Stimulated activated CD4-positive, alpha-beta T cell treated with anti-CD3 and anti-CD28 coated beads, Interleukin-2, amount 100 ng/mL, for 4 hours (primary cell): ENCODE results near the gene TEX14.
"Not testable (repeated sequence)": the region's sequence is repeated elsewhere in the genome, so short reads cannot be mapped to it uniquely, and the experiment has no call there.

ENCODE experiments used
- DNase-seq: peaks from one replicate; pipeline ENCODE4 v3.0.0-alpha.2; 2020; ENCODE audit warnings: low read depth

TEX14 gene

DNA sequence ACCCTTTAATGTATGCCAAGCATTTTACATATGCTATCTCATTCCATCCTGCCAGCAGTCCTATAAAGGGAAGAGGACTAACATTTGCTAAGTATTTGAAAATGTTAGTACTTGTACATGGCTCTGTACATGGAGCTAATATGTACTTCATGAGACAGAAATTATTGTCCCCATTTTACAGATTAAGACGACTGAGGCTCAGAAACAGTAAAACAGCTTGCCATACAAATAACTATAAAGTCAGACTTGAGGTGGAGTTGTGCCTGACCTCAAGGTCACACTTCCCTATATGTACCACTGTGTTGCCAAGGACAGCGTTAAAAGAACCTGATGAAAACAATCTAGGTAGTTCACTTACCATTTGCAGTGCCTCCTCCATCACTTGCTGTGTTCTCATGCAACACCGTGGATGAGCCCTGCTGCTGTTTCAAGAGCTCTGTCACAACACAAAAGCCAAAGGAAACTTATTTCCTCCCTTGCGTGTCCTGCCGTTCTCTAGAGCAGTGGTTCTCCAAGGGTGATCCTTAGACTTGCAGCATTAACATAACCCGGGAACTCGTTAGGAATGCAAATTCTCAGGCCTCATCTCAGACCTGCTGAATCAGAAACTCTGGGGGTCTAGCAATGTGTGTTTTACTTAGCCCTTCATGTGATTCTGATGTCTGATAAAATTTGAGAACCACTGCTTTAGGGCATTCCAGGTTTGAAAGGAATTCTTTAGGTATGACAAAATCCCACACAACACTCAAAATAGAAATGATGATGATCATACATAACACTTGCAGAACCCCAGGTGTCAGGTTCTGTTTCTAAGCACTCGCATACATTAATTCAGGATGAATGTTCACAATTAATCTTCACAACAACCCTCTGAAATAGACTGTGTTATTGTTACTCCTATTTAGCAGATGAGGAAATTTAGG is 126.2 kb downstream of the TEX14 start:
- no peak for DNase-seq

DNA sequence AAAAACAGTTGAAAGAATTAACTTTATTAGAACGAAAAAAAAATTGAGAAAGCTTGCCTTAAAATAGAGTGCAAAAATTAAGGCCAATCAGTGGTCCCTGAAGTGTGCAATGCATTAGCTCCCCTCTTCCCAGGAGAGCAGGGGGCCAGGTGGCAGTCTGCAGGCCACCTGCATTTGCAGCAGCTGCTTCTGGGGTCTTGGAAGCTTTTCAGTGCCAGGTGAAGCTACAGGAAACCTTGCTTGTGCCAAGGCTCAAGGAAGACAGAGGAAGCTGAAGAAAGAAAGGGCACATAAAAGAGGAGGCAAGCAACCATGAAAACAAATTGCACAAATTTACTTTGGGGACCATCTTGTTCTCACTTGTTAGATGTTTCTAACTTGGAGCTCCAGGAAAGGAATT is 126.9 kb downstream of the TEX14 start:
- DNase-seq = no peak

DNA sequence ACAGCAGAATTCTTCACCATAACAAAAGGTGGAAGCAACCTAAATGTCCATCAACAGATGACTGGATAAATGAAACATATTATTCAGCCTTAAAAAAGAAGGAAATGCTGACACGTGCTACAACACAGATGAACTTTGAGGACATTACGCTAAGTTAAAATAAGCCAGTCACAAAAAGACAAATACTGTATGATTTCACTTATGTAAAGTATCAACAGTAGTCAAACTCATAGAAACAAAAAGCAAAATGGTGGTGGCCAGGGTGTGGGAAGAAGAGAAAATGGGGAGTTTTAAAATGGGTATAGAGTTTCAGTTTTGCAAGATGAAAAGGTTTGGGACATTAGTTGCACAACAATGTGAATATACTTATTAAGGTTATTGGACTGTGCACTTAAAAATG is 127.6 kb downstream of the TEX14 start:
- no peak for DNase-seq

DNA sequence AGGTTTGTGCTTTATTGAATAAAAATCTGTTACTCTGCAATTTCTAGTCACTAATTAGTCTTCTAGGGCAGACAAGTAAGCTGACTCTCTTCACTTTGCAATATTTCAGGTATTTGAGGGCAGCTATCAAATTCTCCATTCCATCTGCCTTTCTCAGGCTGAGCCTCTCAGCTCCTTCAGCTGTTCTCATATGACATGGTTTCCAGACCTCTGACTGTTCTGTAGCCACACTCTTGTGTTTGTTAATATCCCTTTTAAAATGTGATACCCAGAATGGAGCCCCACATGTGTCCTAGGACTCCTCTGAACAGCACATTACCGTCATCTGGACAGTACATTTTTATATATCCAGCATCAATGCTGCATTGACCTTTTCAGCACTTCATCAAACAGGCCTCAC is 131.3 kb downstream of the TEX14 start:
- DNase-seq = no peak

DNA sequence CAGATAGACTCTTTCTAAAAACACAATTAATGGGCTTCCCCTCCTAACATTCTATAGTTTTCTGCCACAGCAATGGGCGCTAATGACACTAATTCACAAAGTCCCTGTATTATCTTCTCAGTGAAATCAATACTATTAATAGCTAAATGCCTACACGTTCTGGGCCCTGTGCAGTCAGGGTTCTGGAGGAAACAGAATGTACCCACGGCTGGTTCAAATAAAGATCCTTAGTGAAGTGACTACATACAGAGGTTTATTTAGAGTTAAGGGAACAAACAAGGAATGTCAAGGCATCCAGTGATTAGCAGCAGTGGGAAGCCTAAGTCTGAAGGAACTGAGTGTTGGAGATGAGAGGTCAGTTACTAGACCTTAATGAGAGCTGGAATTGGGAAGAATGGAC is 133.9 kb downstream of the TEX14 start:
- no peak for DNase-seq

DNA sequence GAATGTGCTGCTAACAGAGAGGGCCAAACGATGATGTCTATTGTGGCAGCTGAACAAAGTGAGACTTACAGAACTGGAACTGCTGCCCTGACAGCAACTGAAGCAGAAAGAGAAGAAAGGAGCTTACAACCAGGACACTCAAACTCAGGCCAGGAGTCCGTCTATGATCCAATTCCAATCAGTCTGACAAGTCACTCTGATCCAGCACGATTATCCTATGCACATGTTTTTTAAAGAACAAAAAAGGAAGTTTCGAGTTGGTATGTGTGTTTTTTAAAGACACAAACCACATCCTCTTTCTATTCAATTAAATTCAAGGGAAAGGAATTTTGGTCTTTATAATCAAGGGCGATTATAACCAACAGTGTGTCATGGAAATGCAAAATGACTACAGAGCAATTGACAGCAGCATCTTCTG is 135.0 kb downstream of the TEX14 start:
- DNase-seq = no peak

DNA sequence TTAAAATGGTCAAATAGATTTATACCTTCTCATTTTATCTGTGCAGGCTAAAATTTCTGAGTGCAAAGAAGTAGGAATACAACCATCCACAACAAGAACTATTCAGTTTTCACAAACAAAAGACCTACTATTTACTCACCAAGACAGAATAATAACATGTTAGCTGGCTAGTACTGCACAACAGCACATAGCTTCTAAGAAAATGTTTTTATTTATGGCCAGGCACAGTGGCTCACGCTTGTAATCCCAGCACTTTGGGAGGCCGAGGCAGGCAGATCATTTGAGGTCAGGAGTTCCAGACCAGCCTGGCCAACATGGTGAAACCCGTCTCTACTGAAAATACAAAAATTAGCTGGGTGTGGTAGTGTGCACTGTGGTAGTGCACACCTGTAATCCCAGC is 136.7 kb downstream of the TEX14 start:
- not testable (repeated sequence) for DNase-seq

DNA sequence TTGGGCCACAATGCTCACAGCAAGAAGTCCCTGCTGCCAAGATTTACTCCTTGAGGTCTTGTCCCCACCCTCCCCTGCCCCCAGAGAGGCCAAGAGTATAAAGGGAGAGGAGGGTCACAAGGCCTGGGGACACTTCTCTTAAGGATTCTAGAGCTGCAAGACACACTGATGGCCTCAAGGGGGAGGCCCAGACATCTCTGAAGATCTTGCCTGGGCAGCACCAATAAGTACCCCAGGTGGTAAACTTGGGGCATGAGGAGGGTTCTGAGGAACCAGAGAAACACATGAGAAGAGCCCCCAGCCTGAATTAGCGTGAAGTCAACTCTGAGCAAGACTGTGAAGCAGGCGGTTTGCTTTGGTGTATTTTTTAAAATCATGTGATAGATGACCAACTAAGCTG is 150.6 kb downstream of the TEX14 start:
- no peak for DNase-seq

DNA sequence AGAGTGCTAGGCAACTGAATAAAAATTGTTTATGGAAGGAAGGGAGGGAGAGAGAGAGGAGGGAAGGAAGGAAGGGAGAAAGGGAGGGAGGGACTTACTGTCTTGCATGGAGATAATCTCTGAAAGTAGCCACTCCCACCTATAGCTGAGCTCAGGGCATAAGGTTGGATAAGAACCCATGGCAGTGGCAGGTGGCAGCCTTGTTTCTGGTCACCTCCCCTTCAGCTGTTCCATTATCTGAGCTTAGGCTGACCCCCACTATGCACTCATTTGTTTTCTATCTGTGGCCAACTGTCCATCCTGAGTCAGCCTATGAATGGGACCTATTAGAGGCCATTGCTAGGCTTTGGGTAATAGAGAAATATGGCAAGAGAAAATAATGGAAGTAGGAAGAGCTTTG is 152.1 kb downstream of the TEX14 start:
- no peak for DNase-seq

DNA sequence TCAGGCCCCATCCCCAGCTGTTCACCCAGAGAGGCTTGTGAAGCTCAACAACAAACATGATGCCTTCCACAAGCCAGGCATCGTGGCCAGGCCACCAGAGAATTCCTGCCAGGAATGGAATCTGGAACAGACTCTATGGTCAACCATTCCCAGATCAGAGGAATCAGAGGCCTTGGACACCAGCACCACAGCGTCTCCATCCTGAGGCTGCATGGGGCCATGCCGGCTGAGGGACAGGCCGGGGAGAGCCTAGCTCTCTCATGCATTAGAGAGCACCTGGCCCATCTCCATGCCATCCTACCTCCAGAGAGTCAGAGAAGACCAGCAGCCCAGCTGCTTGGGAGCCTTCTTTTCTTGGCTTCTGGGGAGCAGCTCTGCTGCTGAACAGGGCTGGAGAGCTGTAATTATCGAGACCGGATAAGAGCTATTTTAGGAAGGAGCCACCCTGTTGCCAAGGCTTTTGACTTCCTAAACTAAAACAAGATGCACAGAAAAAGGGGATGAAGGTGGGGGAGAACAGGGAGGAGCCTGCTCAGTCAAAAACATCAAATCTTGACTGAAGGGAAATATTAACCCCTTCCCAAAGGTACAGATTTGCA is 152.9 kb downstream of the TEX14 start:
- DNase-seq = no peak

DNA sequence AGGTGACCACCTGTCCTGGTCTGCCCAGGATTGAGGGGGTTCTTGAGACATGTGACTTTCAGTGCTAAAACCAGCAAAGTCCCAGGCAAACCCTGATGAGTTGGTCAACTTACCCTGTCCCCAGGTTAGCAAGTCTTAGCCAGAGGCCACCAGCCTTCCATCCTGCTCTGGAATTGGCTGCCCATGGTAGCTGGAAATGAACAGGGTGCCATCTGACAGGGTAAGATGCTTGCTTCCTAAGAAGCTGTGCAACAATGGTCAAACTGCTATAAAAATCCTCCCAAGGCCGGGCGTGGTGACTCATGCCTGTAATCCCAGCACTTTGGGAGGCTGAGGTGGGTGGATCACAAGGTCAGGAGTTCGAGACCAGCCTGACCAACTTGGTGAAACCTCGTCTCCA is 154.6 kb downstream of the TEX14 start:
- DNase-seq = no peak

DNA sequence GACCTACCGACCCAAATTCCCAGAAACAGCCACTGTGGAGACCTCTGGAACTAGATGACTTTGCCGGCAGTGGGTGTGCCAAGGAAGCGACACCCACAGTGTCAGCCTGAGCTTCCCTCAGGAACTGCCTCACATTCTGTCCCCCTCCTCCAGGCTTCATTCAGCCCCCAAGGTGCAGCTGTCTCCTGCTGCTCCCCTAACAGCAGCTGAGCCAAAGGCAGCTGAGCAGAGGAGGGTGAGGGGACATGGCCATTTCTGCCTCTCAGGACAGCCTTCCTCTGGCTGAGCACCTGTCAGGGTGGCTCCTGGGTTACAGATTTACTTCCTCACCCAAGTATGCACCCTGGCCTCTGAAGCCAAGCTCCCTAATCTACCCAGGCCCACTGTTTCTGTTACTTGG is 155.3 kb downstream of the TEX14 start:
- DNase-seq = no peak

DNA sequence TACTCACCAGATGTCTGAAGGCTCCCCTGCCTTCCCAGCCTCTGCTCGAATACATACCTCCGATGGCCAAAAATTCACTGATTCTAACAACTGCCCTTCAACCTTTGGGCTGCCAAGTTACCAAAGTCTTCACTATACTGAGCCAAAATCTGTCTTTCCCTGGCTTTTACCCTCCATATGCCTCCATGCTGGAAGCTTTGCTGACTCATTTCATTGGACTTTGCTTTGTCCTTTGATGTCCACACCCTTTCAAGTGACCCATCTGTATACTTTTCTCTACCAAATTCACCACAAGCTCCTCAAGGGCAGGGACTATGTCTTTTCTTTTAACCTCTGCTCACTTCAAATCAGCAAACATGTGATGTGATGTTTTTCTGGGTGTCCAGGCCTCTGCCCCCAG is 156.4 kb downstream of the TEX14 start:
- no peak for DNase-seq

DNA sequence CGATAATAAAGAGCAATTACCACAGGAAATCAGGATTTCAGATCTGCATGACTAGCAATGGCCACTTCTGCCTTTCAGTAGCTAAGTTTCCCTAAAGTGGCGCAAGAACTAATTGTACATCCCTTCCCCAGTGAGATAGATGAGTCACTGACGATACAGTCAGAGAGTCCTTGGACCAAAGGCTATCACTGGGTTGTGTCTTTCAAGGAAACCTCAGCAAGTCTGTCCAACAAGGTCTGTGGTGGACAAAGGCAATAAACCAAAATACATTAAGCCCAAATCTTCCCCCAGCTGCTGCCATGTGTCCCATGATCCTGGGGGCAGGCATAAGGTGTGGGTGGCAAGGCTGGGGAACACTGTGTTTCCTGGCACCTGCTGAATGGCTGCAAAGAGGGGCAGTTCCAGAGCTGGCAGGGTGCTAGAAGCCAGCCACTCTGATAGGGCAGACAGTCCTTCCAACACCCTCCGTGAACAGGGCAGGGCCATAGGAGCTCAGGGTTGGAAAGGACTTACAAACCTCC is 156.9 kb downstream of the TEX14 start:
- DNase-seq = no peak

DNA sequence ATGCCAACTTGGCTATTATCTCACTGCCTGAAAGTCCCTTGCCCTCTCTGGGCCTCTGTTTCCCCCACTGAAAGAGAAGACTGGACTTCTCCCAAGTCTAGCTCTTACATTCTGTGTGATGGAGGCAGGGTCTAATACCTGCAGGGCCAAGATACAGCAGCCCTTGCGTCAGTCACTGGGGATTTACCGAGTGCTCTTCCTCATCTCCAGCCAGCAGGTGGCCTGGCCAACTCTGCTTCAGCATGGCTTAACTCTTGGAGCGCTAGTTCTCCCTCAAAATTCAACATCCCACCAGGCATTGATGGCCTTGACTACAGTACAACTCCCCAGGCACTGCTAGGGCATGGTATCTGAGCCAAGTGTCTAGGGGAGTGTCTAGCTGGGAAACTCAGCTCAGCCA is 157.5 kb downstream of the TEX14 start:
- DNase-seq = no peak

DNA sequence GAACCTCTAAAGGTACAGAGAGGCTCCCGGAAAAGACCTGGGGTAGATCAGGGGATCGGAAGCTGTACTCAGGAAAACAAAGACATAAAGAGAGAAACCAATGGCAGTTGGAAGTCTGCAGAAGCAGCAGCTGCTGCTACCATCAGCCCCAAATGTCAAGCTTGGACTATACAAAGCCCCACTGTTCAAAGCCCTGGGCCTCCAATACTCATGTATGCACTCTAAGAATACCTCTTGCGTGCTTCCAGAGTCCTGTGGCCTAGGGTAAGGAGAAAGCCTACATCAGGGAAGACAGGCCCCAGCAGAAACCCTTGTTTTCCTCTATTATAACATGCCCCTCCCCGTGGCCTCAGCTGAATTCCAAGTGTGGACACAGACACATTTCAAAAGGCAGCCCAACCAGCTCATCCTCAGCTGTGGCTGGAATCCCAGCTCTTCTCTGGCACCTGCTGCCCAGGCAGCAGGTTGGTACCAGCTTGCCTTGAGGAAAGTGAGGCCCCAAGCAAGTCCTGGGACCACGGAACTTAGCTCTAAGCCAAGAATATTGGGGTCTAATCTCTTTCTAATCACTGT is 158.1 kb downstream of the TEX14 start:
- DNase-seq = no peak

DNA sequence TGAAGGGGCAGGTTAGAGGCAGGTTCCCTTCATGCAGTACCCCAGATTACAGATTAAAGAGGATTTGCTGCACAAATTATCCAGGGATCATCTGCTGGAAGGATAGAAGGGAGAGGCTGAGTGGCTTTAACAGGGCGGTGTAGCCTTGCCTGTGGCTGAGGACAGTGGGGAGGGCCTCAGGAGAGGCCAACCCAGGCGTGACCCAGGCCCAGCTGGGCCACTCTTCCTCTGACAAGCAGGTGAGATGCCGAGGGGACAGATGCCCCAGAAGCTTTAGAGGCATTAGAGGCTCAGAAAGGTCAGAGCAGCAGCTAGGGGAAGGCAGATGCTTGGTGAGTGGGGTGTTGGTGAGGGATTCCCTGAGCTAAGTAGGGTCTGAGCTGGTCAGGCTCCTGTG is 159.3 kb downstream of the TEX14 start:
- no peak for DNase-seq

DNA sequence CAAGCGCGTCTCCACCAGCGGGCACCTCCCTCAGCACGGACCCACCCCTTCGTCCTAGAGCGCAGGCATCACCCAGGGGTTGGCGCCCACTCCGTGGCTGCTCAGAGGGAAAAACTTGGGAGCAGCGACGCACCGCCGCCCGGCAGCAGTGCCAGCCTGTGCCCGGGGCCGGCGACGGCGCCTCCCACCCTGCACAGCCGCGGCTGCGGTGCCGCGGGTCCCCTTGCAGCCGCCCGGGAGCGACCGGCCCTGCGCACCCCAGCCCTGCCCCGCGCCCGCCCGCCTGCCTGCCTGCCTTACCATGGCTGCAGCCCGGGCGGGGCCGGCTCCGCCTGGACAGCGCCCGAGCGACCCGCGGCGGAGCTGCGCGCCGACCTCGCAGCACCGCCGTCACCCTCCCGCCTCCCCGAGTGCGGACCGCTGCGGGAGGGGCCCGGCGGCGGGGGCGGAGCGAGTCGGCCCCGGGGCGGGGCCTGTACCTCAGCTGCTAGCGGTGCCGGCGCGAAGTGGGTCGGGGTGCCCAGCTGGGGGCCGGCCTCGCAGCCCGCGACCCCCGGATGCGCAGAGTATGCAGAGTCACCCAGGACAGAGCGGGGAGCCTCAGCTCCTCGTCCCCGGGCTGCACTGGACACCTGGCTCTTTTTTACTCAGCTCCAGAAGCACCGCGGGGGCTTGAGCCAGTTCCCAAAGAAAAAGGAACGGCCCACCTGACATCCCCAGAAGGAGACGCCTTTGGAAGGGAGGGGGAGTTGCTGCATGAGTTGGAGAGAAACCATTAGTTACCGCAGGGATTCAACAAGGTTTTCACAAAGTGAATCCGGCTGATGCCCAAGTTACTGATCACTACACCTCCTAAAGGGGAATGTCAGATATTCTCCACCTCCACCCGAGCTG is 159.9 kb downstream of the TEX14 start:
- DNase-seq = peak; percentile 38

DNA sequence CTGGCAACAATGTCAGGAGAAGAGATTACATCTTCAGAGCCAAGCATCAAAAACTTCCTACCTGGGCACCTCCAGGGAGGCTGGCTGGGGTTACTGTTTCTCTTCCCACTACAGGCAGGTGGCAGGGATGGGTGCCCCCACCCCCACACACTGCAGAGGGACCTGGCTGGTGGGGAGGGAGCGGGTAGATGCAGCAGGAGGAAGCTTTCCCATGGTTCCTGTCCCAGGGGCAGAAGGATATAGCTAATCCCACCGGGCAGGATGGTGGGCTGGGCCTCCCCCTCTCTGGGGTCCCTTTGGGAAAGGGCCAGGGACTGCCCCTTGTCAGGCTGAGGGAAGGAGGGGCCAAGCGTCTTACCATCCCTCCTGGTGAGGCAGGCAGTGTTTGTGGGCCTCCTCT is 160.7 kb downstream of the TEX14 start:
- DNase-seq = no peak

DNA sequence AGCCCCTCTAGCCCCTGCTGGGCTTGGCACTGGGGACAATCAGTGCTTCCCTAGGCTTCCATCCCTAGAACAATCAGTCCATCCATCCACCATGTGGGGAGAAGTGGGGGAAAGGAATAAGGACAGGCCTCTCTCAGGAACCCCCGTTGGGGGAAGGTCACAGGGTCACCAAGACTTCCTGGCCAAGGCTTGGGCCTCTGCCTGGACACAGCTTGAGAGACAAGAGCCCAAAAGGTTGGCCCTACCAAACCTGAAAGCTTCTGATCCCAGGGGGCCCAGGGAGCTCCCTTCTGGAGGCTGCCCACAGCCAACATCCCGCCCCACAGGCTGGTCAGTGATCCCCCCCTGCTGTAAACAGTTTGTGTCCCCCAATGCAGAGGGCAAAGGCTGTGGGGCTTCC is 161.2 kb downstream of the TEX14 start:
- DNase-seq = no peak

DNA sequence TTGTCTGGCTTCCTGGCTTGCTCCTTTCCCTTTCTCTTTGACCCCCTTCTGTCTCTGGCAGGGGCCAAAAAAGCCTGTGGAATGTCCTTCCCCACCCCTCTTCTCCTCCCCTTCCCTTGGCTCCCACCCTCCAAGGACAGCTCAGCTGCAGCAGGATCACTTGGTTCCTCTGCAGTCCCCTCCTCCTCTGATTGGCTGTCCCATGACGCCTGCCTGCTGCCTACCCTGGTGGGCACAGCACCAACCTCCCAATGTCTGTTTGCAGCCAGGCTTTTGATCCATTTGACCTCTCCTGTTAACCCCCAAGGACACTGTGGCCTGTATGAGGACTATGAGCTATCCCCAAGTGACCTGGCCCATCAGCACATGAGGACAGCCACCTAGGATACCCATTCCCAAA is 162.6 kb downstream of the TEX14 start:
- DNase-seq = no peak

DNA sequence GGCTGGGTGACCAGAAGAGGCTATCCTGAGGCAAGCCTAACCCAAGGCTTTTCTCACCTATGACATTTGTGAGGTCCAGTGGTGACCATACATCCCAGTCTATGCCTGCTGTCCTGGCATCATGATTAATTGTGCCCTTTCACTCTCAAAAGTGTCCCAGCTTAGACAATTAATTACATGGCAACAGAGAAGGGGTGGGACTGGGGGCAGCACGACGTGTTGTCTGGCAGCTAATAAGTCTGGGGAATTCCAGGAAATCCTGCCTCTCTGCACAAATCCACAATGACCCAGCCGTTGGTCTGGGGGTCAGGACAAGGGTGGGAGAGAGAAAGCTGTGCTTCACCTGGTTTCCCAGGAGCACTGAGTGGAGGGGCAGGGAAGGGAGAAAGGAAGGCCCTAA is 163.4 kb downstream of the TEX14 start:
- no peak for DNase-seq
